Endothelial cell of umbilical vein (primary cell): Measurements from ENCODE around the gene GGTLC3. TPM values are rescaled to one million over a fixed set of nuclear protein-coding genes. Genes with fewer than 3 reads are reported as not detected.
"Not testable (repeated sequence)": the region's sequence is repeated elsewhere in the genome, so short reads cannot be mapped to it uniquely, and the experiment has no call there.

Experiments used
- BruUV-seq: library from RNA; stranded (reverse); fragments of 400-500 nt; replicated peaks from 2 replicates; lab custom pipeline; 2021; lab: Mats Ljungman, UMichigan
- CTCF ChIA-PET: fragments of 300-600, 350-600 bp; sonication (Branson Sonifier 250); formaldehyde crosslinking; loops from one replicate; lab custom pipeline; 2021; ENCODE audit warnings: antibody characterized with exemption, inconsistent platforms; lab: Charles Lee
- POLR2A ChIA-PET: fragments of 300-600, 350-600 bp; sonication (Branson Sonifier 250); formaldehyde crosslinking; loops from one replicate; lab custom pipeline; 2021; ENCODE audit warnings: antibody characterized with exemption, inconsistent platforms; lab: Charles Lee
- DNase-seq: peaks from one replicate; pipeline ENCODE4 v3.0.0-alpha.2; 2011; ENCODE audit warnings: low read depth, low spot score
- FAIRE-seq: peaks from 2 replicates; lab custom pipeline; 2011; peaks lifted over from hg19 to GRCh38; lab: Jason Lieb, UNC
- H2AFZ ChIP-seq: 2 replicates; pipeline ENCODE4 v1.6.0; 2012; ENCODE audit warnings: low read depth, low read length, control low read depth, inconsistent platforms
- H3K27ac ChIP-seq: 2 replicates; pipeline ENCODE4 v1.5.1; 2011; ENCODE audit warnings: low read depth, mild to moderate bottlenecking, control low read depth, low read length, moderate library complexity; ENCODE audit not compliant: insufficient read depth
- H3K27me3 ChIP-seq, 2 experiments: 2 replicates each; pipeline versions ENCODE4 v1.6.0 to v1.6.1; 2011; ENCODE audit warnings: low read length in 2 of 2, mixed read lengths in 1 of 2; ENCODE audit not compliant: control insufficient read depth in 2 of 2, insufficient read depth in 2 of 2
- H3K36me3 ChIP-seq, 2 experiments: 2 replicates in 1 of 2; 3 replicates in 1 of 2; pipeline ENCODE4 v1.5.1; 2011; ENCODE audit warnings: low read length in 2 of 2, mild to moderate bottlenecking in 1 of 2, moderate library complexity in 1 of 2; ENCODE audit not compliant: control insufficient read depth in 2 of 2, insufficient read depth in 2 of 2; ENCODE audit errors: extremely low read depth in 1 of 2
- H3K4me1 ChIP-seq: 3 replicates; pipeline ENCODE4 v1.5.1; 2011; ENCODE audit warnings: mild to moderate bottlenecking, low read length; ENCODE audit not compliant: control insufficient read depth, insufficient read depth; ENCODE audit errors: extremely low read depth
- H3K4me2 ChIP-seq: 2 replicates; pipeline ENCODE4 v1.6.1; 2011; ENCODE audit warnings: low read length, control low read depth, mixed read lengths; ENCODE audit not compliant: insufficient read depth
- H3K4me3 ChIP-seq, 3 experiments: fragments of 200-600 bp in 1 of 3; sonication (generic), shearing (Covaris generic) in 1 of 3; replicated peaks in 1 of 3; 2 replicates each; pipeline ENCODE4 v1.5.1; 2011 to 2016; ENCODE audit warnings: control low read depth in 3 of 3, low read length in 3 of 3, mild to moderate bottlenecking in 2 of 3, inconsistent platforms in 1 of 3, low read depth in 1 of 3, moderate library complexity in 1 of 3; ENCODE audit not compliant: insufficient read depth in 1 of 3
- H3K79me2 ChIP-seq: 2 replicates; pipeline ENCODE4 v1.6.0; 2012; ENCODE audit warnings: low read length, inconsistent platforms; ENCODE audit not compliant: control insufficient read depth, insufficient read depth
- H3K9ac ChIP-seq: replicated peaks from 2 replicates; pipeline ENCODE3; 2011; ENCODE audit warnings: low read length, control low read depth; ENCODE audit not compliant: insufficient read depth; ENCODE audit errors: extremely low read depth
- H3K9me1 ChIP-seq: replicated peaks from 3 replicates; pipeline ENCODE4 v1.6.0; 2011; ENCODE audit warnings: mild to moderate bottlenecking, low read length; ENCODE audit not compliant: control insufficient read depth, insufficient read depth; ENCODE audit errors: extremely low read depth
- H3K9me3 ChIP-seq: replicated peaks from 2 replicates; pipeline ENCODE4 v1.5.1; 2012; ENCODE audit warnings: low read length, inconsistent platforms; ENCODE audit not compliant: control insufficient read depth, insufficient read depth
- H4K20me1 ChIP-seq: replicated peaks from 2 replicates; pipeline ENCODE3; 2011; ENCODE audit warnings: mild to moderate bottlenecking, low read length; ENCODE audit not compliant: control insufficient read depth, insufficient read depth; ENCODE audit errors: extremely low read depth
- dilution Hi-C: fragments of 300-500 bp; cut with MboI; formaldehyde crosslinking; loops from one replicate; pipeline ENCODE4 v1.15.0; 2019; ENCODE audit warnings: low sequenced_read_pairs; ENCODE audit not compliant: extremely low pct_ligation_motif_present
- intact Hi-C: fragments of 100-400 bp; cut with micrococcal nuclease; formaldehyde crosslinking; loops from one replicate; pipeline ENCODE4 v1.10.0; 2022
- polyA plus RNA-seq, 4 experiments: library from polyadenylated mRNA; depleted of rRNA in 3 of 4; stranded (reverse) in 3 of 4; unstranded in 1 of 4; fragments of >200 nt; gene quantifications; 2 replicates each; pipeline versions ENCODE4 v1.2.1 to v1.2.3, GENCODE V29; 2011 to 2012; ENCODE audit warnings: missing spikeins in 1 of 4
- total RNA-seq: library from RNA; stranded (reverse); gene quantifications from 2 replicates; pipeline ENCODE4 v1.2.3, GENCODE V29; 2021

Gene GGTLC3
- total and polyA plus RNA-seq, 2 donors (not counting 3 experiments of a cell fraction or from before 2014, with no cell fraction given), result not detected

GRCh38 chr22:18554280-18555256, 36.6 kb upstream of the GGTLC3 start:
- CTCF ChIA-PET, H3K4me1 ChIP-seq, H3K79me2 ChIP-seq, BruUV-seq, H3K9ac ChIP-seq, H3K27ac ChIP-seq, H3K9me1 ChIP-seq, H3K4me3 ChIP-seq, H3K36me3 ChIP-seq, H3K9me3 ChIP-seq, H2AFZ ChIP-seq, POLR2A ChIA-PET, H3K27me3 ChIP-seq, H3K4me2 ChIP-seq, dilution Hi-C loops, FAIRE-seq, DNase-seq, H4K20me1 ChIP-seq, intact Hi-C loops: not testable (repeated sequence)

- dilution Hi-C loops, H3K9me3 ChIP-seq, BruUV-seq, POLR2A ChIA-PET, CTCF ChIA-PET, DNase-seq, H3K9ac ChIP-seq, H2AFZ ChIP-seq, H3K4me3 ChIP-seq, FAIRE-seq, H3K27me3 ChIP-seq, H3K27ac ChIP-seq, H3K4me2 ChIP-seq, H3K4me1 ChIP-seq, H3K9me1 ChIP-seq, H3K79me2 ChIP-seq, H4K20me1 ChIP-seq, H3K36me3 ChIP-seq, intact Hi-C loops: not testable (repeated sequence)
Observed at GRCh38 chr22:18552839-18553597, 35.1 kb upstream of the GGTLC3 start.

GRCh38 chr22:18551046-18551445, 33.1 kb upstream of the GGTLC3 start:
- POLR2A ChIA-PET, H3K9me3 ChIP-seq, H3K9me1 ChIP-seq, H2AFZ ChIP-seq, H3K4me2 ChIP-seq, H3K79me2 ChIP-seq, H4K20me1 ChIP-seq, DNase-seq, H3K27me3 ChIP-seq, FAIRE-seq, intact Hi-C loops, CTCF ChIA-PET, H3K4me1 ChIP-seq, H3K4me3 ChIP-seq, H3K9ac ChIP-seq, H3K27ac ChIP-seq, dilution Hi-C loops, BruUV-seq, H3K36me3 ChIP-seq: not testable (repeated sequence)
